NCI-H1417 (cell line): ENCODE results near the gene BAMBI.
A peak's percentile ranks its signal among the peaks of the same experiment; 100 is the strongest.

ENCODE experiments used
- DNase-seq, 3 experiments: peaks; one replicate each; lab custom pipeline; 2025; lab: John Stamatoyannopoulos, UW

The BAMBI gene

DNA sequence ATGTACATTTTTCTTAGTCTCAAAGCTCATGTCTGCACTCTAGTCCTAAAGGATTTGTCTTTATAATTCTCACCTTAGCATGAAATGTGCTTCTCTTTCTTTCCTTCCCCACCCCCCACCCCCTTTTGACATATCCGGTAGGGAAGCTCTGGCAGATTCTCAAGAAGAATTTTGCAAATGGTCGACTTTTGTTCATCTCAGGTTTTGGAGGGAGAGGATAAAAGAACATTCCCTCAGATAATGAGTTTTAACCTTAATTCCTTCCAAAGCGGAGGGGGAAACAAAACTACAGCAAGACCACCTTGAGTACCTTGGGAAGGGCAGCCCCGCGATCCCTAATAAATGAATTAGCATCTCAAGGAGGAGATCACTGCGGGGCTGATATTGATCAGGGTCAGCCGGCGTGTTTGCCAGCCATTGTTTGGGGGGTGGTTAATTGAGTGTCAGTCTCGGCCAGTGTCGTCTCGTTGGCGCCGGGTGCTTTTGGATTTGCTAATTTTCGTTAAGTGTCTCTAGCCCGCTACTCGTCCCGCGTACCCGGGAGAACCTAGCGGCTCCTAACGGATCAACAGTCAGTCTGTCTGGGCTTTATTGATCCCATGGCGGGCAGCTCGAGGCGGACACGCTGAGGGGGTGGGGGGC lies 874 bp upstream of the BAMBI start:
- DNase-seq, result peak in 2 of 3 experiments; percentile 18 to 55

DNA sequence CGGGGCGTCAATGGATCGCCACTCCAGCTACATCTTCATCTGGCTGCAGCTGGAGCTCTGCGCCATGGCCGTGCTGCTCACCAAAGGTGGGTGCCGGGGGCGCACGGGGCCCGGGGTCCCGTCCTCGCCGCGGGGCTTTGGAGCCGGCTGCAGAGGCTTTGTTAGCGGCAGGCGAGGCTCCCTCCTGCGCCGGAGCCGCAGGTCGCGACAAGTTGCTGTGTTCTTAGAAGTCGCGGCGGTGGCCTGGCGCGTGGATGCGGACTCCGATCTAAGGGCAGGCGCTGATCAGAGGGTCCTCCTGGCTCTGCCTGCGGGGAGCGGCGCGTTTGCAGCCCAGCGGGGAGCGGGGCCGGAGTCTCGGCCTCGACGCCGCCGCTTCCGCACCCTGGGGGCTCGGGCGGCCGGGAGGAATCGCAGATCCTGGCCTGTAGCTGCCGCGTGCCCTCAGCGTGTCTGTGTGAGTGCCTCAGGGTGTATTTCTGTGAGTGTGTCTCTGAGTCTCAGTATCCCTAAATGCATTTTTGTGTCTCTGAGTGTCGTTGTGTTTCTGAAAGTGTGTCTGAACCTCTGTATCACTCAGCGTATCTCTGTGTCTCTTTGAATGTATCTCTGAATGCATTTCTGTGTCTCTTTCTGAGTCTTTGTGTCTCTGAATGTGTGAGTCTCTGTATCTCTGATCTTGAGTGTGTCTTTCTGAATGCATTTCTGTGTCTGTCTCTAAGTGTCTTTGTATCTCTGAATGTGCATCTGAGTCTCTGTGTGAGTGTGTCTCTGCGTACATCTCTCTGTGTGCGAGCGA lies 766 bp downstream of the BAMBI start:
- peak in 2 of 3 experiments; percentile 48 to 69 for DNase-seq

GRCh38 chr10:28678687-28679457 lies 1.6 kb downstream of the BAMBI start:
- DNase-seq, result peak in 2 of 3 experiments; percentile 69 to 90

DNA sequence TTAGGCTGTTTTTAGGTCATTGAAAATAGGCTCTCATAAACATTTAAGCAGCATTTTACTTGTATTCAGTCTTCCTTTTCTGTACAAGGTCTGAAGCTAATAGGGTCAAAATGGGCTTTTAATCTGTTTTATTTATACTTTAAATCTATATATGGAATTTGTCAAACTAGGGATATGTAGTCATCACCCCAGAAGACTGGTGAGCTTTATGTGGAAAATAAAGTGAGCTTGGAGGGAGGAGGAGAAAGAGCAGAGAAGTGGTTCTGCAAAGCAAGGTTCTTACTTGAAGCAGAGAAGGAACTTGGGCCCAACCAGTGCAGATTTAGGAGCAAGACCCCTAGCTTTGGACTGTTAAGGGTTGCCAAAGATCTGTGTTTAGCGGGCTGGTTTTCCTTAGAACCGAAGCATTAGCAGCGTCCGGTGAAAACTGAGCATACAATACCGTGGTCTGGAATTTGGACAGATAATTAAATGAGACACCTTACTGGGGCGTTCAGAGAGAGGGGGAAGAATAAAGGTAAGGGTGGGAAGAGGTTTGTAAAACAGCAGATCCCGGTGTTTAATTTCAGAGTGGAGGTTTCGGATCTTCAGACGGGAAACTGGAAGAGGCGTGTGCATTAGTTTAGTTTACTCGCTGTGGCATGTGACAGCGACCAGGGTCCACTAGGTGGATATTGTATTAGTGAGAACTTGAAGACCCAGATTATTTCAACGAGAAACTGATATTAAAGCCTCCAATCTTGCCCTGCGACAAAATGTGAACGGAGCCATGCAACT lies 2.4 kb downstream of the BAMBI start:
- DNase-seq, result no peak

DNA sequence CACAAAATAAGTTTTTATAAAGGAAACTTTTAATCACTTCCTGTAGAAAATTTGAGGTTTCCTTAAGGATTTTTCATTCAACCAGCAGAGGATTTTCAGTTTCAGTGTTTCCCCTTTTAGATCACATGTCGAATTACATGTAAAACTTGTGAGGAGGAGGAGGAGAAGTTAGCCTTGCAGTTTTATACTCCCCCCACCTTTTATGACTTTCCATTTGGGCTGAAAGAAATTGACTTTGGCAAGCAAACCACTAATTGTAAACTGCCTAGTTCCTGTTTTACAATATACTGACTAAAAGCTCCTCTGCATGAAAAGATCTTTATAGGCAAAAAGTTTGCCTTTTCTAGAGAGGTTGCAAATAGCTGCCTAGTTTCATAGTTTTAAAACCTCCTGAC lies 3.0 kb downstream of the BAMBI start:
- DNase-seq, result no peak

- DNase-seq, result peak in 1 of 3 experiments; percentile 1
Measured at GRCh38 chr10:28681291-28681763, 4.0 kb downstream of the BAMBI start.

GRCh38 chr10:28681928-28682750 lies 4.8 kb downstream of the BAMBI start:
- no peak for DNase-seq

DNA sequence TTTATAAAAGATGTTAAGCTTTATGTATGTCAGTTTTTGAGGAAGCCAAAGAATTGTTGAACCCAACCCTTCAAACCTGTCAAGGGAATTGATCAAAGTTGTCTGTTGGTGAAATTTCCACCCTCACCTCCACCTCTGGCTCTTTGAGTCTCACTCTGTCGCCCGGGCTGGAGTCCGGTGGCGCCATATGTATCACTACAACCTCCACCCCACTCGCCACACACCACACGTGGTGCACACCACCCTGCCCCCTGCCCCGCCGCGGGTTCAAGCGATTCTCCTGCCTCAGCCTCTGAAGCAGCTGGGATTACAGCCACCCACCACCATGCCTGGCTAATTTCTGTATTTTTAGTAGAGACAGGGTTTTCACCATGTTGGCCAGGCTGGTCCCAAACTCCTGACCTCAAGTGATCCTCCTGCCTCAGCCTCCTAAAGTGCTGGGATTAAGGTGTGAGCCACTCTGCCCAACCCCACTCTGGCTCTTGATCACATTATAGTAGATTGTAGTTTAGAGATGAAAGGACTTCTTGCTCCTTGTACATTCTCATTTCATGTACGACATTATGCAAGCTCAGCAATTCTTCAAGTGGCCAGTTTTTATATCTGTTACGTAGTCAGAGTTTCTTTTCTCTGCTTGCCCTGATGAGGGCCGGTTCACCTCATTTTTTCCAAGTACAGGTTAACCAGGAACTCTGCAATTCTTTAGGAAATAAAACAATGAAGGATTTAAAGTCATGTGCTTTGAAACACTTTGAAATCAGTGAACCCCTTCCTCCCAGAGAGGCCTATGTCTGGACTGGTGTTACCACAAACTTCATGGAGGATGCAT lies 7.0 kb downstream of the BAMBI start:
- DNase-seq, result no peak

GRCh38 chr10:28684986-28685580 lies 7.8 kb downstream of the BAMBI start:
- DNase-seq, result no peak

- DNase-seq, result peak in 1 of 3 experiments; percentile 58
Measured at GRCh38 chr10:28685717-28686116, 8.4 kb downstream of the BAMBI start.

- DNase-seq, result no peak
Measured at GRCh38 chr10:28686835-28687682, 9.7 kb downstream of the BAMBI start.

- DNase-seq, result no peak
Measured at GRCh38 chr10:28687683-28688001, 10.3 kb downstream of the BAMBI start.

DNA sequence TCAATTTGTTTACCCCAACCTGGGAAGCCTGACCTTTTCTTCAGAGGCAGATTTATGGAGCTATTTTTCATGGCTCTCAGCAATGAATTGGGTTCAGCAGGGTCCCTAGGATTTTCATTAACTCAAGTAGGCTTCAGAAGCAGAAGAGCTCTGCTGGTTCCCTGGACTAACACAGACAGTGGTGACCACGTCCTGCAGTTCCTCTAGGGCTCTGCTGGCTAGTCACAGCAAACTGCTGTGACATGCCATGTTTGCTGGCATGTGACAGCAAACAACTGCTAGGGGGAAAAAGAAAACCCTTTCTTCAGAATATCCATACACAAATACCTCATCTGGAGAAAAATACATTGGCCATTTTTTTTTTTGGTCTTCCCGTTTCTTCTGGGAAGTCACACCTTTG lies 13.2 kb downstream of the BAMBI start:
- no peak for DNase-seq

DNA sequence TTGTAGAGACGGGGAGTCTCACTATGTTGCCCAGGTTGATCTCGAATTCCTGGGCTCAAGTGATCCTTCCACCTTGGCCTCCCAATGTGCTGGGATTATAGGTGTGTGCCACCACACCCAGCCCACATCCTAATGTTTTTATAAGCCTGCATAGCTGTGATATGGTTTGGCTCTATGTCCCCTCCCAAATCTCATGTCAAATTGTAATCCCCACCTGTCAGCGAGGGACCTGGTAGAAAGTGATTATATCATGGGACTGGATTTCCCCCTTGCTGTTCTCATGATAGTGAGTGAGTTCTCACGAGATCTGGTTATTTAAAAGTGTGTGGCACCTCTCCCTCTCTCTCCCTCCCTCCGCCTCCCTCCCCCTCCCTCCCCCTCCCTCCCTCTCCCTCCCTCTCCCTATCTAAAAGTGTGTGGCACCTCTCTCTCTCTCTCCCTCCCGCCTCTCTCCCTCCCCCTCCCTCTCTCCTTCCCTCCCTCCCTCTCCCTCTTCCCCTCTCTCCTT lies 13.9 kb downstream of the BAMBI start:
- no peak for DNase-seq

GRCh38 chr10:28692050-28692449 lies 14.7 kb downstream of the BAMBI start:
- no peak for DNase-seq

DNA sequence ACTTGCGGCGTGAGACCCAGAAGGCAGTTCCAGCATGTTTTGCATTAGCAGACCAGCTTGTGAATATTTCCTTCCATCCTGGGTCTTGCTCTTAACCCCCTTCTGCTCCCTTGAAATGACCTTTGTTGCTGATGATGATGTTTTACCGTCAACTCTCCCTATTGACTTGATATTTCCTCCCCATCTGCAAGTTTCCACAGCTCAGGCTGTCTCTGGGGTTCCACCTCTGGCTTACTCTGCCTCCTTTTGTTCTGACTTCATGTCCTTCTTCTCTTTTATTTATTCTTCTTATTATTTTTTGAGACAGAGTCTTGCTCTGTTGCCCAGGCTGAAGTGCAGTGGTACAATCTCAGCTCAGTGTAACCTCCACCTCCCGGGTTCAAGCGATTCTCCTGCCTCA lies 17.2 kb downstream of the BAMBI start:
- DNase-seq, result no peak

DNA sequence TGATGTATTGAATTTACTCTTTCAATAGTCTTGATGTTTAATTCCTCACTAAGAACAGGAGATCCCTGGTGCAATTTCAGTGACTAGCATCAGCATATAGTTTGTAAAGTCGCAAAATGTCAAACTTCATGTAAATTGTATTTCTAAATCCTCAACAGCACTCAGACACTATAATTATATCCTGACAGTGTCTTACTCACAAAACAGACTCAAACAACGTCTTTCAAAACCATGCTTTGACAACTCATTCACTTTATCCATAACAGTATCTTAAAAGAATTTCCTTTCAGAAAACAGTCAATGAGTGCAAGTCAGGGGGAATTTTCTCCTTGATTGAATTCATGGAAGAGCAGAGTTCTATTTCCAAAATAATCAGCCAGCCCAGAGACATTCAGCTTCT lies 20.8 kb downstream of the BAMBI start:
- DNase-seq, result no peak

DNA sequence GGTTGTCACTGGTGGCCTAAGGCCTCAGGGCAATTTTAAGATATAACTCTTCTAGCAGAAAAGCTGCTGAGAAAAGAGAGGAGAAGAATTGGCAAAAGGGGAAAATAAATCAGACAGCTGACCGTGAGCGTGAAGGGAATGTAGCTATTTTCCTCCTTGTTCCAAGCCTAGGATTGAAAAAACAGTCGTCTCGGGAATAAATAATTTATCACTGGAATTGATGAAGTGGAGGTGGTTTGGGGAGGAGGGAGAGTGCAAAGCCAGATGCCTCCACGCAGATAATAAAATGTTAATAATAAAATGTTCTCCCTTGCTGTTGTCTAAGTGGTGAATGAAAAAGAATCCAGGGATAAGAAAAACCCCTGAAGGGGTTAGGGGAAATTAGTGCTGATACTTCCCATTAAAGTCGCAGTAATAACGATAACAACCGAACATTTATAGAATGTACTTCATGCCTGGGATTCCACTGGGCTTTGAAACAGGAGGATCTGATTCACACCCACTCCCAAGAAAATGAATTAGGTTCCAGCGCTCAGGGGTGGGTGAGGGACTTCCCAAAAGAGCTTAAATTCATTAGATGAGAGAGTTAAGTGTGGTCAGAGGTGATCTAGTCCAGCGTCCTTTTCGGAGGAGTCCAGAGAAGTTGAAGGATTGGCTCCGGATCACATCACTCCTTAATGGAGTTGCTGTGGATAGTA lies 27.3 kb downstream of the BAMBI start:
- DNase-seq, result no peak
